ENCODE results near the gene FBXO46. TPM values are rescaled to one million over a fixed set of nuclear protein-coding genes. Genes with fewer than 3 reads are reported as not detected.

The FBXO46 gene
- total RNA-seq, 1 experiment from 2014 or later = 45.5 TPM

- Histone ChIP-seq H3F3A (ENCODE audit: insufficient read depth, low read depth) (peaks cover 17% of the 10 kb centered on the region; the same call in 1 of the 2 replicates), H3K9me2 (ENCODE audit: insufficient read depth) (no peaks in the 10 kb centered on the region), H3K4me1 (replicated peaks; ENCODE audit: insufficient read depth) (no peaks in the 10 kb centered on the region), H3K27ac (no peak overlapping the region), H3K79me2 (ENCODE audit: low read depth) (no peaks in the 10 kb centered on the region), H2AFZ (no peak overlapping the region), H3K36me3 (ENCODE audit: low read depth) (no peaks in the 10 kb centered on the region), H4K20me1 (ENCODE audit: insufficient read depth) (no peaks in the 10 kb centered on the region), H3K27me3 (ENCODE audit: insufficient read depth, low read depth) (no peaks in the 10 kb centered on the region), H3K4me2 (no peak overlapping the region), H3K9me3 (ENCODE audit: insufficient read depth, low read depth) (no peaks in the 10 kb centered on the region), H3K4me3 (no peak overlapping the region)
- BruUV-seq (replicated peaks) = no TSS peak
- ChIA-PET CTCF (no interaction called here), POLR2A (ENCODE audit: unreplicated experiment) (interaction anchor here (0.5 kb wide), 1 partner anchor 40 kb away, joined by 10 read pairs; the partner anchor contains the start of gene DMPK)
- intact Hi-C loops (cut with micrococcal nuclease; ENCODE audit: unreplicated experiment) = no loop called here
- TF ChIP-seq EZH2 (IDR thresholded peaks at IDR 0.05; ENCODE audit: low read depth) = no peak
- no peak for DNase-seq
Measured at GRCh38 chr19:45742969-45743368, 12.3 kb upstream of the FBXO46 start.

GRCh38 chr19:45739498-45740439 is 9.1 kb upstream of the FBXO46 start:
- H3F3A ChIP-seq (ENCODE audit: insufficient read depth, low read depth) = peaks cover 22% of the 10 kb centered on the region
- intact Hi-C loops (cut with micrococcal nuclease; ENCODE audit: unreplicated experiment) = no loop called here
- H3K4me2 ChIP-seq = no peak overlapping the region
- no peaks in the 10 kb centered on the region for H4K20me1 ChIP-seq (ENCODE audit: insufficient read depth)
- H3K27ac ChIP-seq = no peak overlapping the region
- H2AFZ ChIP-seq = no peak overlapping the region
- no peaks in the 10 kb centered on the region for H3K9me2 ChIP-seq (ENCODE audit: insufficient read depth)
- ChIA-PET CTCF (interaction anchor here (0.6 kb wide), 1 partner anchor 83 kb away, joined by 3 read pairs; no protein-coding TSS in a partner anchor), POLR2A (ENCODE audit: unreplicated experiment) (interaction anchor here (0.6 kb wide), 1 partner anchor 28 kb away, joined by 3 read pairs; no protein-coding TSS in a partner anchor)
- no TSS peak for BruUV-seq (replicated peaks)
- H3K4me1 ChIP-seq (replicated peaks; ENCODE audit: insufficient read depth) = peaks cover 4% of the 10 kb centered on the region; the same call in 1 of the 2 replicates
- H3K79me2 ChIP-seq (ENCODE audit: low read depth) = no peaks in the 10 kb centered on the region
- no peak for TF ChIP-seq CTCF (conservative IDR thresholded peaks at IDR 0.05)
- TF ChIP-seq EZH2 (IDR thresholded peaks at IDR 0.05; ENCODE audit: low read depth) = no peak
- H3K27me3 ChIP-seq (ENCODE audit: insufficient read depth, low read depth) = no peaks in the 10 kb centered on the region
- H3K36me3 ChIP-seq (ENCODE audit: low read depth) = no peaks in the 10 kb centered on the region
- no peak for DNase-seq
- no peak overlapping the region for H3K4me3 ChIP-seq
- no peaks in the 10 kb centered on the region for H3K9me3 ChIP-seq (ENCODE audit: insufficient read depth, low read depth)

DNA sequence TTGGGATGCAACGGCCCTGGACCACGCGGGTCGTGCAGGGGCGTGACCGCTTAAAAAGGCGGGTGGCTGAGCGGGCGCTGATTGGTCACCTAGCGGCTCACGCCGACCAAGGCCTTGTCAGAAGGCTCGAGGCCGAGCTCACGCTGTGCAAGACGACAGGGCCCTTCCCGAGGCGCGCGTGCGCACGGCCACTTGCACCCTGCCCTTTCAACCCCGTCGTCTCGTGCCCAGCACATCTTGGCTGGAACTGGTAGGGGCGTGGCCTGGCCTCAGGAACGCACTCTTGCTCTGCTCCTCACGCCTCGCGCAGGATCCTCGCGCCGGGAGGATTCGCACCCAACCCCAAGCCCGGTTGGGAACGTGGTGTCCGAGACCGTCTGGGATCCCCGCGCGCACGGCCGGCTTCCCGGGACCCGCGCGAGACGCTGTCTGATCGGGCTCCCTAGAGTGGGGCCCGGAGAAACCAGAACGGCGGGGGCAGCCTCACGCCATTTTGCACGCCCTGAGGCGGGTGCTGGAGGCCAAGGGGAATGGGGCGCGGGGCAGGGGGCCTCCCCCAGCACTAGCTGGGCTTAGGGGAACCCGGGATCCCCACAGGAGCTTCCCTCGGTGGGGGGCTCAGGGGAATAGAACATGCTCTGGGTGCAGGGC is 2.6 kb upstream of the FBXO46 start, which contains the start of gene MEIOSIN:
TSS of gene MEIOSIN (plus strand) at position 280 of the 651 bp plus-strand sequence. CDS start 1,938 bp downstream, outside the sequence.
- BruUV-seq (replicated peaks) = no TSS peak
- Histone ChIP-seq H3K27ac (no peak within 1 kb of the TSS), H3K4me3 (no peak within 1 kb of the TSS), H3K36me3 (ENCODE audit: low read depth) (no peaks in the 10 kb centered on the region), H3K4me1 (replicated peaks; ENCODE audit: insufficient read depth) (peaks cover 13% of the 10 kb centered on the region), H3K4me2 (no peak within 1 kb of the TSS), H2AFZ (no peak within 1 kb of the TSS), H3K9me3 (ENCODE audit: insufficient read depth, low read depth) (no peaks in the 10 kb centered on the region), H3K27me3 (ENCODE audit: insufficient read depth, low read depth) (no peaks in the 10 kb centered on the region), H4K20me1 (ENCODE audit: insufficient read depth) (peaks cover 1% of the 10 kb centered on the region; the same call in 1 of the 2 replicates), H3K9me2 (ENCODE audit: insufficient read depth) (no peaks in the 10 kb centered on the region), H3K79me2 (ENCODE audit: low read depth) (peaks cover 24% of the 10 kb centered on the region), H3F3A (ENCODE audit: insufficient read depth, low read depth) (peaks cover 26% of the 10 kb centered on the region)
- ChIA-PET CTCF (interaction anchor here (0.6 kb wide), 1 partner anchor 56 kb away, joined by 3 read pairs; no protein-coding TSS in a partner anchor), POLR2A (ENCODE audit: unreplicated experiment) (no interaction called here)
- intact Hi-C loops (cut with micrococcal nuclease; ENCODE audit: unreplicated experiment) = no loop called here
- no peak for DNase-seq
- no peak for TF ChIP-seq EZH2 (IDR thresholded peaks at IDR 0.05; ENCODE audit: low read depth)
- TF ChIP-seq CTCF (conservative IDR thresholded peaks at IDR 0.05) = no peak

Measured in PC-9 (cell line).